WTC11 (cell line): ENCODE results near the gene PPP1R1B.

ENCODE experiments used
- CTCF ChIP-seq: fragments of 200-600 bp; IDR thresholded peaks from 2 replicates; pipeline ENCODE4 v1.8.0; 2022; ENCODE audit warnings: antibody characterized with exemption
- HMGA2 ChIP-seq: fragments of 250-450 bp; sonication (Bioruptor Pico); IDR thresholded peaks from 2 replicates; pipeline ENCODE4 v1.4.0; 2021; ENCODE audit warnings: mild to moderate bottlenecking, moderate library complexity

GRCh38 chr17:39625198-39625785 lies 1.5 kb upstream of the PPP1R1B start:
- no peak for TF ChIP-seq CTCF
- TF ChIP-seq HMGA2 (CRISPR knock-in tag): no peak
